Chondrocyte (in vitro differentiated cells): ENCODE results near the gene ZNF583. TPM values are rescaled to one million over a fixed set of nuclear protein-coding genes. Genes with fewer than 3 reads are reported as not detected.

Experiments used
- DNase-seq: peaks from one replicate; pipeline ENCODE4 v3.0.0; 2021; ENCODE audit warnings: mixed read lengths, low spot score
- H3K27ac Mint-ChIP-seq: one replicate; pipeline ENCODE4 v1.8.0; 2021; ENCODE audit warnings: mild to moderate bottlenecking, moderate library complexity, mixed read lengths; ENCODE audit not compliant: unreplicated experiment
- H3K27me3 Mint-ChIP-seq: 2 replicates; pipeline ENCODE4 v1.8.0; 2021; ENCODE audit warnings: low read depth, mixed read lengths
- H3K36me3 Mint-ChIP-seq: 2 replicates; pipeline ENCODE4 v1.8.0; 2021; ENCODE audit warnings: low read depth, mixed read lengths
- H3K4me1 Mint-ChIP-seq: 2 replicates; pipeline ENCODE4 v1.8.0; 2021; ENCODE audit warnings: low read depth, mild to moderate bottlenecking, mixed read lengths
- H3K4me3 Mint-ChIP-seq: one replicate; pipeline ENCODE4 v1.8.0; 2021; ENCODE audit warnings: mild to moderate bottlenecking, moderate library complexity, mixed read lengths; ENCODE audit not compliant: unreplicated experiment
- H3K9me3 Mint-ChIP-seq: 2 replicates; pipeline ENCODE4 v1.8.0; 2021; ENCODE audit warnings: low read depth, mixed read lengths
- CTCF ChIP-seq: fragments of 200-600 bp; sonication (generic); IDR thresholded peaks from 2 replicates; pipeline ENCODE4 v1.5.0; 2021; ENCODE audit warnings: antibody characterized with exemption, mild to moderate bottlenecking, moderate library complexity
- total RNA-seq: library from RNA; stranded (reverse); gene quantifications from 3 replicates; pipeline ENCODE4 v1.2.1, GENCODE V29; 2021

ZNF583 gene
- total RNA-seq, 1 donor from 2014 or later, result 3.7 TPM

GRCh38 chr19:56405062-56405461 lies 930 bp downstream of the ZNF583 start:
- no peak for TF ChIP-seq CTCF
- no peak for DNase-seq
- Mint-ChIP-seq H3K27me3 (no peaks in the 10 kb centered on the region), H3K9me3 (peaks cover 78% of the 10 kb centered on the region), H3K27ac (no peak overlapping the region), H3K36me3 (peaks cover 51% of the 10 kb centered on the region), H3K4me1 (peaks cover 21% of the 10 kb centered on the region), H3K4me3 (peak overlapping the region; percentile 74)

GRCh38 chr19:56423276-56423984 lies 19.3 kb downstream of the ZNF583 start:
- Mint-ChIP-seq H3K27me3 (no peaks in the 10 kb centered on the region), H3K27ac (no peak overlapping the region), H3K4me1 (no peaks in the 10 kb centered on the region), H3K9me3 (peaks cover 83% of the 10 kb centered on the region), H3K36me3 (peaks cover 68% of the 10 kb centered on the region), H3K4me3 (no peak overlapping the region)
- no peak for DNase-seq
- TF ChIP-seq CTCF, result no peak

DNA sequence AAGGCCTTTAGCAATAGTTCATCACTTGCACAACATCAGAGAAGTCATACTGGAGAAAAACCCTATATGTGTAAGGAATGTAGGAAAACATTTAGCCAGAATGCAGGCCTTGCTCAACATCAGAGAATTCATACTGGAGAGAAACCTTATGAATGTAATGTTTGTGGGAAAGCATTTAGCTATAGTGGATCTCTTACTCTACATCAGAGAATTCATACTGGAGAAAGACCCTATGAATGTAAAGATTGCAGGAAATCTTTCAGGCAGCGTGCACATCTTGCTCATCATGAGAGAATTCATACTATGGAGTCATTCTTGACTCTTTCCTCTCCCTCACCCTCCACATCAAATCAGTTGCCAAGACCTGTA lies 19.8 kb downstream of the ZNF583 start:
- no peaks in the 10 kb centered on the region for H3K4me1 Mint-ChIP-seq
- H3K27me3 Mint-ChIP-seq, result no peaks in the 10 kb centered on the region
- no peak for TF ChIP-seq CTCF
- peaks cover 62% of the 10 kb centered on the region for H3K36me3 Mint-ChIP-seq
- DNase-seq, result no peak
- peaks cover 79% of the 10 kb centered on the region for H3K9me3 Mint-ChIP-seq
- no peak overlapping the region for H3K4me3 Mint-ChIP-seq
- no peak overlapping the region for H3K27ac Mint-ChIP-seq

DNA sequence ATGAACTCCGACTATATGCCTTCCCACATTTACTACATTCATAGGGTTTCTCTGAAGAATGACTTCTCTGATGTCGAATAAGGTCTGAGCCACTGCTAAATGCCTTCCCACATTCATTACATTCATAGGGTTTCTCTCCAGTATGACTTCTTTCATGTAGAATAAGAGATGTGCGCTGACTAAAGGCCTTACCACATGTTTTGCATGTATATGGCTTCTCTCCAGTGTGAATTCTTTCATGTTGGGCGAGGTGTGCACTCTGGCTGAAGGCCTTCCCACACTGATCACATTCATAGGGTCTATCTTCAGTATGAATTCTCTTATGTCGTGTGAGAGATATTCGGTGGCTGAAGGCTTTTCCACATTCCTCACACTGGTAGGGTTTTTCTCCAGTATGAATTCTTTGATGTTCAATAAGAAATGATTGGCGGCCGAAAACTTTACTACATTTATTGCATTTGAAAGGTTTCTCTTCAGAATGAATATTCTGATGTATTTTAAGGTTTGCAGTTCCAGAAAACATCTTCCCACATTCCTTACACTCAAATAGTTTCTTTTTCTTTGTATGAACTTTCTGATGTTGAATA lies 37.2 kb downstream of the ZNF583 start:
- no peaks in the 10 kb centered on the region for H3K4me1 Mint-ChIP-seq
- no peak overlapping the region for H3K4me3 Mint-ChIP-seq
- H3K36me3 Mint-ChIP-seq, result peaks cover 3% of the 10 kb centered on the region
- H3K27ac Mint-ChIP-seq, result no peak overlapping the region
- no peak for TF ChIP-seq CTCF
- no peak for DNase-seq
- H3K27me3 Mint-ChIP-seq, result no peaks in the 10 kb centered on the region
- peaks cover 65% of the 10 kb centered on the region for H3K9me3 Mint-ChIP-seq

DNA sequence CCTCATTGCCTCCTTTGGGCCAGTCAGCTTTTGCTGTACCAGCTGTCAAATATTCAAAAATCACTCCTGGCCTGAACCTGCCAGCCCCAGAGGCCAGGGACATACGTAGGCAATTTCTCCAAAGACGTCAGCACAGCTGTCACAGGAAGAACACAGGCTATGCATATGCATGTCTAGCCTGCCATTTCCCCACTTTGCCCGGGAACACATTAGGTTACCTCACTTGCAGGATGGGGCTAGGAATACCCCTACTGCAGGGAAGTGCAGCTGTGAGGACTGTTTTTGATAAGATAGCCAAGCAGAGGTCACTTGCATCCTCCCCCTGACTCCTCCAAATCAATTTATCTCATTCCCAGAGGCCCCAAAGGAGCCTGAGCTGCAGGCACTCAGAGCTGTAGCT lies 70.2 kb downstream of the ZNF583 start:
- peaks cover 77% of the 10 kb centered on the region for H3K9me3 Mint-ChIP-seq
- H3K4me1 Mint-ChIP-seq, result no peaks in the 10 kb centered on the region
- no peak overlapping the region for H3K27ac Mint-ChIP-seq

More for the DNA sequence above, 70.2 kb downstream of the ZNF583 start:
- no peak for TF ChIP-seq CTCF
- Mint-ChIP-seq H3K27me3 (no peaks in the 10 kb centered on the region), H3K4me3 (no peak overlapping the region), H3K36me3 (peaks cover 10% of the 10 kb centered on the region)
- no peak for DNase-seq
